Endothelial cell (in vitro differentiated cells): ENCODE measurements around the gene ZFHX3. TPM values are rescaled to one million over a fixed set of nuclear protein-coding genes. Genes with fewer than 3 reads are reported as not detected.

Experiments
- DNase-seq: peaks from one replicate; pipeline ENCODE4 v3.0.0; 2021; ENCODE audit warnings: low spot score
- H3K27ac Mint-ChIP-seq: one replicate; pipeline ENCODE4 v1.8.0; 2021; ENCODE audit warnings: mixed read lengths, inconsistent platforms; ENCODE audit not compliant: unreplicated experiment
- H3K27me3 Mint-ChIP-seq: one replicate; pipeline ENCODE4 v1.8.0; 2021; ENCODE audit warnings: mild to moderate bottlenecking, moderate library complexity, mixed read lengths, inconsistent platforms; ENCODE audit not compliant: unreplicated experiment
- H3K36me3 Mint-ChIP-seq: one replicate; pipeline ENCODE4 v1.8.0; 2021; ENCODE audit warnings: mild to moderate bottlenecking, low read depth, mixed read lengths, inconsistent platforms; ENCODE audit not compliant: unreplicated experiment
- H3K4me1 Mint-ChIP-seq: one replicate; pipeline ENCODE4 v1.8.0; 2021; ENCODE audit warnings: mild to moderate bottlenecking, mixed read lengths, inconsistent platforms; ENCODE audit not compliant: unreplicated experiment
- H3K4me3 Mint-ChIP-seq: one replicate; pipeline ENCODE4 v1.8.0; 2021; ENCODE audit warnings: mild to moderate bottlenecking, mixed read lengths, inconsistent platforms; ENCODE audit not compliant: unreplicated experiment
- H3K9me3 Mint-ChIP-seq: one replicate; pipeline ENCODE4 v1.8.0; 2021; ENCODE audit warnings: mixed read lengths, inconsistent platforms; ENCODE audit not compliant: unreplicated experiment
- total RNA-seq: library from RNA; stranded (reverse); fragmentation: NEBNext Ultra II Directional; extraction: Animal tissue kit (Norgen Biotek cat#: 25700); gene quantifications from one replicate; pipeline ENCODE4 v1.2.1, GENCODE V29; 2021; ENCODE audit not compliant: unreplicated experiment
- TF ChIP-seq, protein P1 (sequence below): fragments of 200-600 bp; sonication (generic); IDR thresholded peaks from one replicate; pipeline ENCODE4 v1.5.0; 2021; ENCODE audit warnings: antibody characterized with exemption; ENCODE audit not compliant: unreplicated experiment

Gene ZFHX3
- total RNA-seq, 1 donor from 2014 or later, result 17.7 TPM

DNA sequence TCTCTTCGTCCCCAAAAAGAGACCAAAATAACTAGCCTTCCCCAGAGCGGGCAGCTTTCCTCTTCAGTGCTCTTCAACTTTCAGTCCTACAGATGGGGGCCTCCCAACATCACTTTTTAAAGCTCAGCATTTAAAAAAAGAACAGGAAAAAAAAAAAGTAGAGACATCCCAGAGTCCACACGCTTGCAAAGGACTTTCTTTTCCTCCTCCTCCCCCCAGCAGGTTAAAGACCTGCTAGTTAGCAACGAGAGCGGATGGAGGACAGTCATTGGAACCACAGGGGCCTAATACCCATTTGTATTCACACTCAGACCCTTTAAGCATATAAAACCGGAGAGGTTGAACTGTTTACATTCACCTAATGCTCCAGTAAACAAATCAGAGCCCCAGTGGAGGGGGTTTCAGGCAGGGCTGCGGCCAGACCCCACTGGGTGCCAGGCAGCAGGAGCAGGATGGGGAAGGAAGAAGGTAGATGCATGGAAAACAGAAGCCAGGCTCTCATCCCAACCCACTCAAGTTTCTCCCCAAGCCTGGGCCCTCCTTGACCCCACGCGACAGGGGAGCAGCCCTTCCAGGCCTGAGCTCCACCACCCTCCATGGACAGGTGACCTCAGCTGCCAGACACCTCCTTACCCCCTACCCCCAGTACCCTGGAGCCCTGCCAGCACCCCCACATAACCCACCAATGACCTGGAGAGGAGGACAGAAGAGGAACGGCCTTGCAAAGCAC, 15.2 kb downstream of the ZFHX3 start:
- Mint-ChIP-seq H3K9me3 (no peaks in the 10 kb centered on the region), H3K4me1 (peaks cover 75% of the 10 kb centered on the region), H3K27ac (no peak overlapping the region), H3K4me3 (no peak overlapping the region), H3K36me3 (no peaks in the 10 kb centered on the region), H3K27me3 (peaks cover 26% of the 10 kb centered on the region)
- no peak for DNase-seq
- TF ChIP-seq, protein P1, sequence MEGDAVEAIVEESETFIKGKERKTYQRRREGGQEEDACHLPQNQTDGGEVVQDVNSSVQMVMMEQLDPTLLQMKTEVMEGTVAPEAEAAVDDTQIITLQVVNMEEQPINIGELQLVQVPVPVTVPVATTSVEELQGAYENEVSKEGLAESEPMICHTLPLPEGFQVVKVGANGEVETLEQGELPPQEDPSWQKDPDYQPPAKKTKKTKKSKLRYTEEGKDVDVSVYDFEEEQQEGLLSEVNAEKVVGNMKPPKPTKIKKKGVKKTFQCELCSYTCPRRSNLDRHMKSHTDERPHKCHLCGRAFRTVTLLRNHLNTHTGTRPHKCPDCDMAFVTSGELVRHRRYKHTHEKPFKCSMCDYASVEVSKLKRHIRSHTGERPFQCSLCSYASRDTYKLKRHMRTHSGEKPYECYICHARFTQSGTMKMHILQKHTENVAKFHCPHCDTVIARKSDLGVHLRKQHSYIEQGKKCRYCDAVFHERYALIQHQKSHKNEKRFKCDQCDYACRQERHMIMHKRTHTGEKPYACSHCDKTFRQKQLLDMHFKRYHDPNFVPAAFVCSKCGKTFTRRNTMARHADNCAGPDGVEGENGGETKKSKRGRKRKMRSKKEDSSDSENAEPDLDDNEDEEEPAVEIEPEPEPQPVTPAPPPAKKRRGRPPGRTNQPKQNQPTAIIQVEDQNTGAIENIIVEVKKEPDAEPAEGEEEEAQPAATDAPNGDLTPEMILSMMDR, result no peak

- TF ChIP-seq, protein P1, result no peak
- Mint-ChIP-seq H3K36me3 (no peaks in the 10 kb centered on the region), H3K4me1 (peaks cover 69% of the 10 kb centered on the region), H3K27ac (no peak overlapping the region), H3K27me3 (peaks cover 25% of the 10 kb centered on the region), H3K4me3 (peak overlapping the region; percentile 58), H3K9me3 (no peaks in the 10 kb centered on the region)
- DNase-seq, result no peak
These were observed 15.9 kb downstream of the ZFHX3 start for GRCh38 chr16:73031984-73032383.

DNA sequence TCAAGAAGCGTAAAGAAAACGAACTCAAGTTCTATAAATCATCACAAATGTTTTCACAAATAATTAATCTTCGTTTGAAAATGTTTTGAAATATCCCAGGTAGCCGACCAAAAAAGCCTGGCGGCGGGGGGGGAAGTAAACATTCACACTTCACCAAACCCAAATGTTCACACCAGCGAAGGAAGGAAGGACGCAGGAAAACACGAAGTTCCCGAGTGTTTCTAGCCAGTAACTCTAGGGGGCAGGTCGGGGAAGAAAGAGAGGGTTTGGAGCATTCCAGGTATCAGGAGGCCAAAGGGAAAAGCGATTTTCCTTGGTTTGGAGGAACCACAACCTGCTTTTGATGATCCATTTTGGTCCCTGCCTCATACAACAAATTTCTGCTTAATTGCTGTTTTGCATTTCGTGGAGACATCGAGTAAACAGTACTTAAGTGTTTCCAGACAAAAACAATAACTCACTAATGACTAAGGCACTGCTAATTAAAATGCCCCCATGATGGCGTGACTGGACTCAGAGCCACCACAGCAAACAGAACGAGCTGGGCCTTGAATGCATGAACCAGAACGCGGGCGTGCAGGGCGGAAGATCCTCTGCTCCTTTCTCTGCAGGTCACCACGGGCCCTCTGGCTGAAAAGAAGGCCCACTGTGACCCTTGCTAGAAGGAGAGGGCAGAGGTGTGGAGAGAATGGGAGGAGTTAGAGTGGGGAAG, 16.6 kb downstream of the ZFHX3 start:
- TF ChIP-seq, protein P1, result peak; percentile 16
- H3K27ac Mint-ChIP-seq, result no peak overlapping the region
- peaks cover 25% of the 10 kb centered on the region for H3K27me3 Mint-ChIP-seq

GRCh38 chr16:73028721-73029361, 19.1 kb downstream of the ZFHX3 start:
- Mint-ChIP-seq H3K27ac (no peak overlapping the region), H3K4me3 (no peak overlapping the region), H3K9me3 (no peaks in the 10 kb centered on the region), H3K36me3 (no peaks in the 10 kb centered on the region), H3K27me3 (peaks cover 18% of the 10 kb centered on the region), H3K4me1 (peaks cover 49% of the 10 kb centered on the region)
- no peak for DNase-seq
- TF ChIP-seq, protein P1, result no peak

More for the DNA sequence above, 16.6 kb downstream of the ZFHX3 start:
- H3K4me1 Mint-ChIP-seq, result peaks cover 63% of the 10 kb centered on the region
- H3K9me3 Mint-ChIP-seq, result no peaks in the 10 kb centered on the region
- no peaks in the 10 kb centered on the region for H3K36me3 Mint-ChIP-seq
- H3K4me3 Mint-ChIP-seq, result peak overlapping the region; percentile 52
- no peak for DNase-seq

- Mint-ChIP-seq H3K36me3 (no peaks in the 10 kb centered on the region), H3K4me3 (no peak overlapping the region), H3K9me3 (no peaks in the 10 kb centered on the region), H3K27me3 (peaks cover 15% of the 10 kb centered on the region), H3K27ac (no peak overlapping the region), H3K4me1 (peaks cover 45% of the 10 kb centered on the region)
- TF ChIP-seq, protein P1, result no peak
- no peak for DNase-seq
These were observed 19.7 kb downstream of the ZFHX3 start for GRCh38 chr16:73028263-73028662.
